ENCODE measurements around the gene TNMD.

Gene TNMD

GRCh38 chrX:100645106-100645505 is 60.4 kb downstream of the TNMD start:
- Histone ChIP-seq H3K9ac (ENCODE audit: low read length) (no peak overlapping the region), H3K27ac (ENCODE audit: low read length) (no peak overlapping the region), H3K4me3 (ENCODE audit: low read length) (no peak overlapping the region), H3K4me1 (ENCODE audit: control insufficient read depth, low read depth, low read length) (peaks cover 28% of the 10 kb centered on the region), H3K9me3 (ENCODE audit: control insufficient read depth, low read depth, low read length) (no peaks in the 10 kb centered on the region), H3K27me3 (ENCODE audit: control insufficient read depth, insufficient read depth, low read length) (no peaks in the 10 kb centered on the region), H3K36me3 (ENCODE audit: control insufficient read depth, low read depth, low read length) (no peaks in the 10 kb centered on the region)

GRCh38 chrX:100647095-100647494 is 62.4 kb downstream of the TNMD start:
- Histone ChIP-seq H3K9me3 (ENCODE audit: control insufficient read depth, low read depth, low read length) (no peaks in the 10 kb centered on the region), H3K27me3 (ENCODE audit: control insufficient read depth, insufficient read depth, low read length) (no peaks in the 10 kb centered on the region), H3K4me1 (ENCODE audit: control insufficient read depth, low read depth, low read length) (peaks cover 31% of the 10 kb centered on the region), H3K27ac (ENCODE audit: low read length) (no peak overlapping the region), H3K9ac (ENCODE audit: low read length) (no peak overlapping the region), H3K4me3 (ENCODE audit: low read length) (no peak overlapping the region), H3K36me3 (ENCODE audit: control insufficient read depth, low read depth, low read length) (no peaks in the 10 kb centered on the region)

GRCh38 chrX:100647739-100648138 is 63.0 kb downstream of the TNMD start:
- Histone ChIP-seq H3K27ac (ENCODE audit: low read length) (no peak overlapping the region), H3K4me3 (ENCODE audit: low read length) (no peak overlapping the region), H3K27me3 (ENCODE audit: control insufficient read depth, insufficient read depth, low read length) (no peaks in the 10 kb centered on the region), H3K36me3 (ENCODE audit: control insufficient read depth, low read depth, low read length) (no peaks in the 10 kb centered on the region), H3K4me1 (ENCODE audit: control insufficient read depth, low read depth, low read length) (peaks cover 31% of the 10 kb centered on the region), H3K9ac (ENCODE audit: low read length) (no peak overlapping the region), H3K9me3 (ENCODE audit: control insufficient read depth, low read depth, low read length) (no peaks in the 10 kb centered on the region)

- Histone ChIP-seq H3K4me3 (ENCODE audit: low read length) (no peak overlapping the region), H3K36me3 (ENCODE audit: control insufficient read depth, low read depth, low read length) (no peaks in the 10 kb centered on the region), H3K9ac (ENCODE audit: low read length) (no peak overlapping the region), H3K27ac (ENCODE audit: low read length) (no peak overlapping the region), H3K27me3 (ENCODE audit: control insufficient read depth, insufficient read depth, low read length) (no peaks in the 10 kb centered on the region), H3K9me3 (ENCODE audit: control insufficient read depth, low read depth, low read length) (no peaks in the 10 kb centered on the region), H3K4me1 (ENCODE audit: control insufficient read depth, low read depth, low read length) (peaks cover 31% of the 10 kb centered on the region)
Measured at GRCh38 chrX:100648458-100649417, 64.0 kb downstream of the TNMD start.
